GM19397 (cell line): ENCODE measurements around the gene SECISBP2L.
"Not testable (repeated sequence)": the region's sequence is repeated elsewhere in the genome, so short reads cannot be mapped to it uniquely, and the experiment has no call there.

Experiments used
- ATAC-seq: cut with Tn5 transposase; IDR thresholded peaks from one replicate; pipeline ENCODE4 v1.9.1; 2021; ENCODE audit warnings: mild to moderate bottlenecking, moderate library complexity; ENCODE audit not compliant: unreplicated experiment

Gene SECISBP2L, protein sequence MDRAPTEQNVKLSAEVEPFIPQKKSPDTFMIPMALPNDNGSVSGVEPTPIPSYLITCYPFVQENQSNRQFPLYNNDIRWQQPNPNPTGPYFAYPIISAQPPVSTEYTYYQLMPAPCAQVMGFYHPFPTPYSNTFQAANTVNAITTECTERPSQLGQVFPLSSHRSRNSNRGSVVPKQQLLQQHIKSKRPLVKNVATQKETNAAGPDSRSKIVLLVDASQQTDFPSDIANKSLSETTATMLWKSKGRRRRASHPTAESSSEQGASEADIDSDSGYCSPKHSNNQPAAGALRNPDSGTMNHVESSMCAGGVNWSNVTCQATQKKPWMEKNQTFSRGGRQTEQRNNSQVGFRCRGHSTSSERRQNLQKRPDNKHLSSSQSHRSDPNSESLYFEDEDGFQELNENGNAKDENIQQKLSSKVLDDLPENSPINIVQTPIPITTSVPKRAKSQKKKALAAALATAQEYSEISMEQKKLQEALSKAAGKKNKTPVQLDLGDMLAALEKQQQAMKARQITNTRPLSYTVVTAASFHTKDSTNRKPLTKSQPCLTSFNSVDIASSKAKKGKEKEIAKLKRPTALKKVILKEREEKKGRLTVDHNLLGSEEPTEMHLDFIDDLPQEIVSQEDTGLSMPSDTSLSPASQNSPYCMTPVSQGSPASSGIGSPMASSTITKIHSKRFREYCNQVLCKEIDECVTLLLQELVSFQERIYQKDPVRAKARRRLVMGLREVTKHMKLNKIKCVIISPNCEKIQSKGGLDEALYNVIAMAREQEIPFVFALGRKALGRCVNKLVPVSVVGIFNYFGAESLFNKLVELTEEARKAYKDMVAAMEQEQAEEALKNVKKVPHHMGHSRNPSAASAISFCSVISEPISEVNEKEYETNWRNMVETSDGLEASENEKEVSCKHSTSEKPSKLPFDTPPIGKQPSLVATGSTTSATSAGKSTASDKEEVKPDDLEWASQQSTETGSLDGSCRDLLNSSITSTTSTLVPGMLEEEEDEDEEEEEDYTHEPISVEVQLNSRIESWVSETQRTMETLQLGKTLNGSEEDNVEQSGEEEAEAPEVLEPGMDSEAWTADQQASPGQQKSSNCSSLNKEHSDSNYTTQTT

DNA sequence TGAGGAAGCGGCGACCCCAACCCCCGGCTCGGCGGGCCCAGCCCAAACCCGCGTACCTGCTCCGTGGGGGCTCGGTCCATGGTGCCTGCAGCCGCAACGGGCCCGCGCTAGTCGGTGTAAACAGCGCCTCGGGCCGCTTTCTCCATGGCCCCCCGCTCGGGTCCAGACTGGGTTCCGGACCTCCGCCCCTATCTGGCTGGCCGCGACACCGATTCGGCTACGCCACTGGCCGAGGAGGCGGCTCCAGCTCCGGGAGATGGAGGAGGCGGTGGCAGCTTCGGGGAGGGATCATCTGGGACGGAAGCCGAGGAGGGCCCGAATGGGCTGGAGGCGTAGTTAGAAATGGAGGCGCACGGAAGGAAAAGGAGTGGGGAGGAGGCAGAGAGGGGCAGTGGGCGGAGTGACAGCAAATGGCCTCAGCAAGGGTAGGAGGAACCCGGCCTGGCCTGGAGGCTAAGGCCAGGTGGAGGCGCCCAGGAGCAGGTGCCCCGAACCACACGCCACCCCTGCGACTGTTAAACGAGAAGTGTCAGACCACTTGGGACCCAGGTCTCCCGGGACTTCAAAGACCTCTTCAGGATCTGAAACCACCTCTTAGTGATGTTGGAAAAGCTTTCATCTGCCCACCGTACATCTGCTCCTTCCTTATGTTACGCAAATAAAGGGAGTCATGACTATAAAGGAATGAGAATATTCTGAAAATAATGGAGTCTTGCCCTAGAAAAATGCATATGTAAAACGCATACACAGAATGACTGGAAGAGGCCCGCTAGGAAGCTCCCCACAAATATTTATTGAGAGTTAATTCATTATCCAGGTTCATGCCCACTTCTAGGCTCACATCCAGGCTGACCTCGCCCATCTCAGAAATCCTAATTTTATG lies at the start of gene SECISBP2L:
Gene SECISBP2L, minus strand, starts transcription at position 227 of the 883 bp plus-strand sequence. Its CDS starts 147 bp downstream, at position 80.
- ATAC-seq = peak; percentile 94

DNA sequence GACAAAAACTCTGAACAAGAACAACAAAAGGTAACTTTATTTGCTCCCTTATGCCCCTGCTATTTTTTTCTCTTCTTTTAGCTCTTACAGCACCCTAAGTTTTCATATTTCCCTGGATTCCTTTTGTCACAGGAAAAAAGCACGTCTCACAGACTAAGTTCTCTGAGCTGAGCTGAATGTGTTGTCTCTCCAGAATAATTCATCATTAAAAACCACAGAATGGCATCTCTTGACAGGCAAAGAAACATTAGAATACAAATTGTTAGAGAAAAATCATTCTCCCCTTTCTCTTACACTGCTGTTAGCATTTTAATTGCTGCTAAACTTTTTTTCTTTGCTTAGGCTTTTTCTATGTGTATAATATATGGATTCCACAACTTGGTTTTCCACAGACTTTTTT lies 48.7 kb upstream of the SECISBP2L start:
- ATAC-seq = no peak

DNA sequence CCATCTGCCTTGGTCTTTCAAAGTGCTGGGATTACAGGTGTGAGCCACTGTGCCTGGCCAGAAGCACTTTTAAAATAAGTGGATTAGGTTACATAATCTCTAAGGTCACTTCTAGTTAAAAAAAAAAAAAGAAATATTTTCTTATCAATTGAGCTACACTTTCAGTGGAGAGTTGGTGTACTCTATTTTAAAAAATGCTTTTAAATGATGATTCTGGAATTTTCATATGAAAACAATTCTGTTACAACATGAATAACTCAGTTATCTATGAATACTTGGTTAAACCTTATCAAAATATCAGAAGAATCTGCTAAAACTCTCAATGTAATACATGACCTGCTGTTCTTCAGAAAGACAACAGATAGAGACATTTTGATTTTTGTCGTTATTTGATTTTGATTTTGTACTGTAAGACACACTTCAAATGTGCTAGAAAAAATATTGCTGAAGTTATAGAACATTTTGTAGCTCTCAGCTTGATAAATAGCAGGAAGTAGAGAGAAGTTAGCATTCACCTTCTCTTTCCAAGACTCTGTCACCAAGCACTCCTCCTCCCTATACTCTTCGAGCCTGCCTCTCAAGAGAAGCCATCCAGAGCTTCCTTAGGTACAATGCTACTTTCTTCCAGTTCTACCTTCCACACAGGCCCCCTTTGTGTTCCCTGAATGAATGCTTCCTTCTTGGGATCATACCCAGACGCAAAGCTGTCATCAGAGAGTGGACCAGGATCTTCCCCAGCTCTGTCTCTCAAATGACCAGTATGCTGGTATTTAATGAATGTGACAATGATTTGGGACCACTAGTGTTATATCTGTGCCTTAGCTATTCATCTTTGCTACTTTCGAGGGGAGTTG lies 47.2 kb upstream of the SECISBP2L start:
- ATAC-seq = no peak

DNA sequence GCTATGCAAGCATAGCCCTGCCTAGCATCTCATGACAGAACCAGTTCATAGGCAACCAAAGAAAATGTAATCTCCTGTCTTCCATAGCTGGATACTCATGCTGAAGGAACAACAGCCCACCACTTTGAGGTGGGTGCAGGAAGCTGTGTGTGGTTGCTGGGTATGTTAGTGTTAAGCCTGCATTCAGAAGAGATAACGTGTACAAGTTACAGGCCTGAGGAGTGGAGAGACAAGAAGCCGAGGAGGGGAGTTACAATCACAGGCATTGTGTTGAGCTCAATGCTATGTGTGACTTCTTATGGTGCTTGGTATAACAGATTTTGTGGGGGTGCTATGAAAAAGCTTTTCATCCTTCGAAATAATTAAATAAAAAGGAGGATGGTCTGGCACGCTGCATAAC lies 42.8 kb upstream of the SECISBP2L start:
- no peak for ATAC-seq

DNA sequence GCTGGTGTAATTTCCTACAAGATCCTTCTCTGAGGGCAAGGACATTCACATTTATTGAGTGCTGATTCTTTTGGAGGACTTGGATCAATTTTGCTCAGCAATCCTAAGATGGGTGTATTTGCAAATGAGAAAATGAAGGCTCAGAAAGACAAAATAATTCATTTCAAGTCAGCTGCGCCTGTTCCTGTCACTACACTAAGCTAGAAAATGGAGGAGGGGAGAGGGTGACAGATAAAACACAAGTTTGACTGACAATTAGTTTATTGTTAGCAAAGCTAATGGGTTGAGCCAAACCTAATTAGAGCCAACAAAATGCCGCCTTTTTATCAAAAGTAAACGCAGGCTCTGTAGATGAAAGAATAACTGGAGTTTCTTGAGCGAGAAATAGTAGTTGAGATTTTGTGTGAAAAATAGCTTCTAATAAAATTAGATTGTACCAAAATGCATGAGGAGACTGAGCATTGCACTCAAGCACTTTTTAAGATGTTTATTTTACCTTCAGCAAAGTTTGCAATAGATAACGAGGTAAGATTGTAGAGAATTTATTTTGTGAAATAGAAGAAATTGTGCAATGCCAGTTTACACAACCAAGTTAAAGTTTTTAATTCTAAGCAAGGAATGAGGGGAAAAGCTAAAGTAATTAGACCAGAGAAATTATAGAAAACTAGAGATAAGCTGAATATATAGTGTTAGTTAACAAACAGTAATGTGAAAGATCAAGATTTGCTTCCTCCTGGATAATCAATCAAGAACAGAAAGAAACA lies 39.6 kb upstream of the SECISBP2L start:
- ATAC-seq = no peak

DNA sequence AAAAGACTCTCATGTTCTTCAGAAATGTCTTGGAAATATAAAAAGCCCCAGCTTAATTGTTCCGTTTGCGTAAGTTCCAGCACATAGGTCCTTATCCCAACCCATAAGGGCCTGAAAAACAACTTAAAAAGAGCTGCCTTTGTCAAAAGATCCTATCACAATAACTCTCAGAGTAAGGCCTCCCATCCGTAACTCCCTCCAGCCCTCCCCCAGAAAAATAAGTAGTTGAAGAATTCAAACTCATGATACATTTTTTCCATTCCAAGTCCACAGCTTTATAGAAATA lies 38.0 kb upstream of the SECISBP2L start:
- ATAC-seq = no peak

DNA sequence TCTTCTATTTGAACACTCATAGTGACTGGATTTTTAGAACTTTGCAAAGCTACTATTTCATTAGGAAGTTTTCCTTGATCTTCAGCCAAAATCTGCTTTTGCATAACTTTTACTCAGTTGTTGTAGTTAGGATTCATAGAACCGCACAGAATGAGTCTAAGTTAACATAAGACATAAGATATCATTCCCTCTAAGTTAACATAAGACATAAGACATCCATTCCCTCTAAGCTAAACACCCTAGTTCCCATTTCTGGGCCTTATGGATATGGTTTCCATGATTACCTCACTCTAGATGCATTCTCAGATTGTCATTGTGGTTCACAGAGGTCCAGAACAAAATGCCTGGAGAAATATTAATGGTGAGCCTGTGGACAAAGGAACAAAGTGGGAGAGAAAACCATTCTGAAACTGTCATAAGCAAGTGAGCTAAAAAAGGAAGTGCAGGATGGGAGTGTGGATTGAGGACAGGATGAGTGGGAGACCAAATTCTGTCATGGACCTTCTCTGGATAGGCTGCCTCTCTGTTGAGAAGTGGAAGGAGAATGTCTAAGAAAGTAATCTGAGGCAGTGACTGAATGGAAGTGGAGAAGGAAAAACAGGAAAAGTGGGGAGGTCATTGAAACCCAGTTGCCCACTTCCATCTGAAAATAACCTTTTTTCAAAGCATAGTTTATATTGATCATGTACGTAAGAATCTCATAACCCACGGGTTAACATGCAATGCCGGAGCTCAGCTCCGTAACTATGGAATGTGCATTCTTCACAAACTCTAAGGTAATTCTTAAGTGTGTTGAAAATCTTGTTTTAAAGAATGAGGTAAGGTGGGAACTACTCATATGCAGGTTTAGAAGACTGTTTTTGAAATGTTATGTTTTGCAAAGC lies 37.4 kb upstream of the SECISBP2L start:
- ATAC-seq = no peak

DNA sequence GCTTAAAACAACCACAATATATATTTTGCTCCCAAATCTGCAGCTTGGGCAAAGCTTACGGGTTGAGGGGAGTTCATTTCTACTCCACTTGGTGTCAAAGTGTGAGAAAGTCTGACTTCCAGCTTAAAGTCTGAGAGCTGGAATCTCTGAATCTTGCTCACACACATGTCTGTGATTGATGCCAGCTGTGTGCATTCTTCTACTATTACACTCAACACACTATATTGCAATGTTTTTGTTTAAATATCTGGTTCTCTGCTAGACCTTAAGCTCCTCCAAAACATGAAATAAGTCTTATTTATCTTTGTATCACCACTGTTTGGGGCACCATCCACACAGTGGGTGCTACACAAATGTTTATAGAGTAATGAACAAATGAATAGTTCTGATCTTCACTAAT lies 36.7 kb upstream of the SECISBP2L start:
- ATAC-seq = no peak

DNA sequence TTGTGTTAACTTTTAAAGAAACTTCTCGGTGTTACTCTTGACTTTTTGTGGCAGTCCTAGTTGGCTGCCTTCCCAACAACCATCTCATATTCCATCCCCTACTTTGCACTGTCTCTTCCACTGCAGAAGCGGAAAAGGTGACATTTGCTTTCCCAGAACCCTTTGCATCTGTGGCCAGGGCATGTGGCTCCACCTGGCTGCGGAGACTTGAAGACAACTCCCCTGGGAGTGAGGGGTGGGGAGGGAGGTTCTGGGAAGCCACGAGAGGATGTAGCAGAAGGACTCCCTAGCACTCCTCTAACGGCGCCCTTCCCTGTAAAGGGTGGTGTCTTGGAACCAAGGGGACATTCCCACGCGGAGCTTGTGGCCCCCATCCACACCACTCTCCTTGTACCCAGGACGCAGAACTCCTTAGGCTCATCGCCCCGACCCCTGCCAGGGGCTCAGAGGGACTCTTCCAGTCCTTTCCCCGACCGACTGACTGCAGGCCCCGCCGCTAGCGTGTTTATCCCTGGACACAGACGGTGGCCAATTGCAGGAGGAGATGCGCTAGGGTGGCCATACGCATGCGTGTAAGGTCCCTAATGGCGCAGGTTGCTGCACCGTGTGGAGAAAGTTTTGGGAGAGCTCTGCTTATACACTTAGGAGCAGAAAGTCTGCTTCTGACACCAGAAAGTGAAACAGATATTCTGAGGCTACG lies 33.2 kb upstream of the SECISBP2L start:
- no peak for ATAC-seq

DNA sequence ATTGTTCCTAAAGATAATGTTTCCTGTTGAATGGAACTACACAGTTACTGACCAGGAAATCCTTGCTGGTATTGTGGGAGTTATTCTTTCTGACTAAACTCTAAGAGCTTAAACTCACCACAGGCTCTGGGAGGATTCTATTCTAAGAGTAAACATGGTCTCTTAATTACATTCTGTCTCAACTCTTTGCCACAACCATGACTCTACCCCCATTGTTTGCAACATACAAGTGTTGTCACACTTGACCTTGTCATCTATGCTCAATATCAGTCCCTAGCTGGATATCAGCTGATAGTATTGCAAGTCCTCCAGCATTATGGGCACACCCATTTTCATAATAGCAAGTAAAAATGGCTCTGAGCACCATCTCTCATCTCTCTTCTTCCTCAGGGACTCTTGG lies 29.6 kb upstream of the SECISBP2L start:
- ATAC-seq = no peak

DNA sequence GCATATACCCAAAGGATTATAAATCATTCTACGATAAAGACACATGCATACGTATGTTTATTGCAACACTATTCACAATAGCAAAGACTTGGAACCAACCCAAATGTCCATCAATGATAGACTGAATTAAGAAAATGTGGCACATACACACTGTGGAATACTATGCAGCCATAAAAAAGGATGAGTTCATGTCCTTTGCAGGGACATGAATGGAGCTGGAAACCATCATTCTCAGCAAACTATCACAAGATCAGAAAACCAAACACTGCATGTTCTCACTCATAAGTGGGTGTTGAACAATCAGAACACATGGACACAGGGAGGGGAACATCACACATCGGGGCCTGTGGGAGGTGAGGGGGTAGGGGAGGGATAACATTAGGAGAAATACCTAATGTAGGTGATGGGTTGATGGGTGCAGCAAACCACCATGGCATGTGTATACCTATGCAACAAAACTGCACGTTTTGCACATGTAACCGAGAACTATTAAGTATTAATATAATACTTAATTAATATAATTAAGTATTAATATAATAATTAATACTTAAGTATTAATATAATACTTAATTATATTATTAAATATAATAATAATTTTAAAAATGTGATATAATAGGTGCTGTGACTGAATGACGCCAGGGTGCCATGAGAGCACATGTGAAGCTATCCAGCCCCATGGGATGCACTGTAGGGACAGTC lies 28.5 kb upstream of the SECISBP2L start:
- ATAC-seq = not testable (repeated sequence)

DNA sequence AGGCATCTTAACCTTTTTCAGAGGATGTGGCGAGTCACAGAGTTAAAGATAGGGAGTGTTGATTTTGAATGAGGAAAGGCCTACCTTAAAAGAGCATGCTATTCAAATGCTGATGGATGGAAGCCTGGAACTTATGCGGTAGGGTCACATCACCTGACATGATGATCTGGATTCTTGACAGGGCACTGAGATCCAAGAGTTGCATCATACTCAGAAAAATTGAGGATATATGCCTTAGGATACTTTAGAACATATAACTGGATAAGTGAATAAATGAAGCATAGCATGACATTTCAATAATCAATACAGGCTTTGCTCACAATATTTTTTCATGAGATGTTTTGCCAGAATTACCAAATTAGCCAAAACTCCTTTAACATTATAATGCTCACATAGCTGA lies 20.1 kb upstream of the SECISBP2L start:
- no peak for ATAC-seq

DNA sequence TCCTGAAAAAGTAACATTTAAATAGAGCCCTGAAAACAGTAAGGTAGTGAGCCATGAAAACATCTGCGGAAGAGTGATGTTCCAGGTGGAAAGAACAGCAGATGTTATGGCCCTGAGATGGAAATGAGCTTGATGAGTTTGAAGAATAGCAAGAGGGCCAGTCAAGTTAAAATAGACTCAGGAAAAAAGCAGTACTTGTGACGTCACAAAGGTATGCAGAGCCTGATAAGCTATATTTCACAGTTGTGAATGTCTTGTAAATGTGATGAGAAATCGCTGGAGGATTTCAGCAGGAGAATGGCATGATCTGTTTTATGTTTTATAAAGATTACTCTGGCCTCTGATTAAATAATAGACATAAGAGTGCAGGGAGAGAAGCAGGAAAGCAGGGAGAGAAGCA lies 18.6 kb upstream of the SECISBP2L start:
- no peak for ATAC-seq

DNA sequence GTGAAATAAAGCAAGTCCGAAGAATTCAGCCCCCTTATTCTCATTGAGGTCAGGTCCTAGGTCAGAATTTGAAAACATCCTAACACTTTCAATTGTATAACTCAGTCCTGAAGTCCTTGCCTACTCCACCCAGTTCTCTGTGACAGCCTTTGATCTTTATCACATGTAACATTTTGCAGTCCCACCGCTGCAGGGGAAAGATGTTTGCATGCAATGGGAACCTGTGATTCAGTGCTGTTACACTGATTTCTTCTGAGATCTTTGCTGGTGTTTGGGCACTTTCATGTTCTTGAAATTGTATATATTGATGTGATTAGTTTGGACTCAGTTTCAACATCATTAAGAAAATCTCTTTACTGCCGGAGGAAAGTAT lies 18.0 kb upstream of the SECISBP2L start:
- no peak for ATAC-seq

DNA sequence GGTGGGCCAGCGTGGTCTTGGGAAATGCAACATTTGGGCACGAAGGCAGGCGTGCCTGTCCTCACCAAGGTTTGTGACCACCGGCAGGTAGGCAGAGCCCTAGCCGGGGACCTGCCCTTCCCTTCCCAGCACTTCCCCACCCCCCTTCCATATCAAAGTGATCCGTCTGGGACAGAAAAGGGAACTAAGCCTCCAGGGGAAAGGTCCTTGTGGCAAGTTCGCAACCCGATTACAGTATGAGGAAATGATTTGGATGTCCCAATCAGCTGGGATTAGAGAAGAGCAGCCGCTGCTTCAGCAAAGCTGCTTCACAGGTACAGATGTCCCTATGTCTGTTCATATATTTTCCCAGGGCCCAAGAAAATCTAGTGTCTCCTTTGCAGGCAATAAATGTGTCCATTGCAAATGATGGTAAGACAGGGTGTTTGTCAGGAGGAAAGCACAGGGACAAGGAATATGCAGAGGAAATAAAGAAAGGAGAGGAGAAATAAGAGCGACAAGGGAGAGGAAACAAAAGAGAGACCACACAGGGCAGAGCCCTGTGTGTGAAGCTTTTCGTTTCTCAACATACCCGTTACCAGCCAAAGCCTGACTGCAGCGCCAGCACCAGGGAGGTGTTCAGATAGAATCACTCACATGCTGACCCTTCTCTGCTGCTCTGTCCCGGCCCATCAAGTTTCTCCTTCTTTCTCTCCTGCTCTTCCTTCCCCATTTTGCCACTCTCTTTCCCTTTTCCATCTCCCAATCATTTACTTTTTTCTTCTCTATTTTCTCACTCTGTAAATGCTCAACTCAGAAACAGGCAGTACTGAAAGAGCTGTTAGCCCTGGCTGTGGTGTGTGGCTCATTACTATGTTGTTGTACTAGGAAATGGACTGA lies 17.4 kb upstream of the SECISBP2L start:
- ATAC-seq = no peak

DNA sequence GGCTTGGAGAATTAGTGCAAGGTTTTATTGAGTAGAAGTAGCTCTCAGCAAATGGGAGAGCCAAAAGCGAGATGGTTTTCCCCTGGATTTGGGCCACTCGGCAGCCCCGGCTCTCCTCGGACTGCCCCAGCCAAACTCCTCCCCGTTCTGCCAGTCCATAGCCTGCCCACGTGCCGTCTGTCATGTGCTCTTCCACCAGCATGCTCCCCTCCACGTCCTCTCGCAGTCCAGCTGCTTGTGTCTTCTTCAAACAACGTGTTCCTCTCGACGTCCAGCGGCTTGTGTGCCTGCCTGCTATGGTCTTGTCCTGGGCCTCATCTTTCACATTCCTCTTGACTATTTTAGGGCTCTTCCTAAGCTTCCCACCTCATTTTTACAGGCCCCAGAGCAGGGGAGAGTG lies 16.7 kb upstream of the SECISBP2L start:
- no peak for ATAC-seq
